GM12878 (cell line): ENCODE measurements around the gene RAPGEF1. TPM values are rescaled to one million over a fixed set of nuclear protein-coding genes. Genes with fewer than 3 reads are reported as not detected.

Experiments used
- KDM1A ChIP-seq: fragments of 200-600 bp; sonication (generic); IDR thresholded peaks from 2 replicates; pipeline ENCODE4 v1.6.1; 2016; ENCODE audit warnings: borderline replicate concordance
- SKIL ChIP-seq: fragments of 450-650 bp; IDR thresholded peaks from 2 replicates; pipeline ENCODE4 v1.6.1; 2017; ENCODE audit warnings: mild to moderate bottlenecking, low read depth, inconsistent platforms; ENCODE audit not compliant: poor library complexity, severe bottlenecking
- polyA plus RNA-seq, 11 experiments: library from polyadenylated mRNA; depleted of rRNA in 4 of 11; unstranded in 6 of 11; stranded (reverse) in 5 of 11; fragments of >200 nt; fragmentation: Nextera tagmentation in 4 of 11; fragmentation: Illumina TruSeq in 1 of 11; extraction: Ambion mirVana in 4 of 11; extraction: Trizol in 1 of 11; gene quantifications; 1 replicate in 1 of 11; 2 replicates in 10 of 11; pipeline versions ENCODE4 v1.2.1 to v1.2.3, GENCODE V29; 2011 to 2016; ENCODE audit warnings: inconsistent platforms in 2 of 11, missing spikeins in 2 of 11, low read depth in 1 of 11
- total RNA-seq, 4 experiments: library from RNA; depleted of rRNA in 3 of 4; stranded (reverse); fragments of >200 nt in 3 of 4; fragmentation: Illumina TruSeq in 1 of 4; extraction: Trizol in 1 of 4; gene quantifications; 2 replicates each; pipeline versions ENCODE4 v1.2.1 to v1.2.3, GENCODE V29; 2013 to 2021
- TF ChIP-seq, protein P1 (sequence below): fragments of 450-650 bp; IDR thresholded peaks from 2 replicates; pipeline ENCODE4 v1.6.1; 2017; ENCODE audit warnings: mild to moderate bottlenecking, moderate library complexity
- TF ChIP-seq, protein P2 (sequence below): IDR thresholded peaks from 2 replicates; pipeline ENCODE4 v1.6.1; 2012; ENCODE audit warnings: low read depth, low read length, improper control_type of control experiment

RAPGEF1 gene
- total and polyA plus RNA-seq, 10 of the 15 experiments (the other 5 are each of a cell fraction or from before 2014, with no cell fraction given), result 0.42 to 113 (median 45.9) TPM

- TF ChIP-seq SKIL (no peak), KDM1A (no peak)
- TF ChIP-seq, protein P1, sequence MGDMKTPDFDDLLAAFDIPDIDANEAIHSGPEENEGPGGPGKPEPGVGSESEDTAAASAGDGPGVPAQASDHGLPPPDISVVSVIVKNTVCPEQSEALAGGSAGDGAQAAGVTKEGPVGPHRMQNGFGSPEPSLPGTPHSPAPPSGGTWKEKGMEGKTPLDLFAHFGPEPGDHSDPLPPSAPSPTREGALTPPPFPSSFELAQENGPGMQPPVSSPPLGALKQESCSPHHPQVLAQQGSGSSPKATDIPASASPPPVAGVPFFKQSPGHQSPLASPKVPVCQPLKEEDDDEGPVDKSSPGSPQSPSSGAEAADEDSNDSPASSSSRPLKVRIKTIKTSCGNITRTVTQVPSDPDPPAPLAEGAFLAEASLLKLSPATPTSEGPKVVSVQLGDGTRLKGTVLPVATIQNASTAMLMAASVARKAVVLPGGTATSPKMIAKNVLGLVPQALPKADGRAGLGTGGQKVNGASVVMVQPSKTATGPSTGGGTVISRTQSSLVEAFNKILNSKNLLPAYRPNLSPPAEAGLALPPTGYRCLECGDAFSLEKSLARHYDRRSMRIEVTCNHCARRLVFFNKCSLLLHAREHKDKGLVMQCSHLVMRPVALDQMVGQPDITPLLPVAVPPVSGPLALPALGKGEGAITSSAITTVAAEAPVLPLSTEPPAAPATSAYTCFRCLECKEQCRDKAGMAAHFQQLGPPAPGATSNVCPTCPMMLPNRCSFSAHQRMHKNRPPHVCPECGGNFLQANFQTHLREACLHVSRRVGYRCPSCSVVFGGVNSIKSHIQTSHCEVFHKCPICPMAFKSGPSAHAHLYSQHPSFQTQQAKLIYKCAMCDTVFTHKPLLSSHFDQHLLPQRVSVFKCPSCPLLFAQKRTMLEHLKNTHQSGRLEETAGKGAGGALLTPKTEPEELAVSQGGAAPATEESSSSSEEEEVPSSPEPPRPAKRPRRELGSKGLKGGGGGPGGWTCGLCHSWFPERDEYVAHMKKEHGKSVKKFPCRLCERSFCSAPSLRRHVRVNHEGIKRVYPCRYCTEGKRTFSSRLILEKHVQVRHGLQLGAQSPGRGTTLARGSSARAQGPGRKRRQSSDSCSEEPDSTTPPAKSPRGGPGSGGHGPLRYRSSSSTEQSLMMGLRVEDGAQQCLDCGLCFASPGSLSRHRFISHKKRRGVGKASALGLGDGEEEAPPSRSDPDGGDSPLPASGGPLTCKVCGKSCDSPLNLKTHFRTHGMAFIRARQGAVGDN, result no peak
- TF ChIP-seq, protein P2, sequence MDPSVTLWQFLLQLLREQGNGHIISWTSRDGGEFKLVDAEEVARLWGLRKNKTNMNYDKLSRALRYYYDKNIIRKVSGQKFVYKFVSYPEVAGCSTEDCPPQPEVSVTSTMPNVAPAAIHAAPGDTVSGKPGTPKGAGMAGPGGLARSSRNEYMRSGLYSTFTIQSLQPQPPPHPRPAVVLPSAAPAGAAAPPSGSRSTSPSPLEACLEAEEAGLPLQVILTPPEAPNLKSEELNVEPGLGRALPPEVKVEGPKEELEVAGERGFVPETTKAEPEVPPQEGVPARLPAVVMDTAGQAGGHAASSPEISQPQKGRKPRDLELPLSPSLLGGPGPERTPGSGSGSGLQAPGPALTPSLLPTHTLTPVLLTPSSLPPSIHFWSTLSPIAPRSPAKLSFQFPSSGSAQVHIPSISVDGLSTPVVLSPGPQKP, result no peak
Observed at GRCh38 chr9:131601683-131602181, 138.1 kb downstream of the RAPGEF1 start (continued).
